C4-2B (cell line): Measurements from ENCODE around the gene PAK1.
"Not testable (repeated sequence)": the region's sequence is repeated elsewhere in the genome, so short reads cannot be mapped to it uniquely, and the experiment has no call there.

Source experiments
- H3K27ac ChIP-seq: fragments of 450-650 bp; 2 replicates; pipeline ENCODE4 v1.5.1; 2017
- ZFX ChIP-seq: fragments of 450-650 bp; IDR thresholded peaks from 2 replicates; pipeline ENCODE4 v1.6.1; 2017
- TF ChIP-seq, protein P1 (sequence below): fragments of 450-650 bp; conservative IDR thresholded peaks from 2 replicates; pipeline ENCODE4 v1.5.1; 2017; ENCODE audit warnings: mild to moderate bottlenecking

The PAK1 gene

DNA sequence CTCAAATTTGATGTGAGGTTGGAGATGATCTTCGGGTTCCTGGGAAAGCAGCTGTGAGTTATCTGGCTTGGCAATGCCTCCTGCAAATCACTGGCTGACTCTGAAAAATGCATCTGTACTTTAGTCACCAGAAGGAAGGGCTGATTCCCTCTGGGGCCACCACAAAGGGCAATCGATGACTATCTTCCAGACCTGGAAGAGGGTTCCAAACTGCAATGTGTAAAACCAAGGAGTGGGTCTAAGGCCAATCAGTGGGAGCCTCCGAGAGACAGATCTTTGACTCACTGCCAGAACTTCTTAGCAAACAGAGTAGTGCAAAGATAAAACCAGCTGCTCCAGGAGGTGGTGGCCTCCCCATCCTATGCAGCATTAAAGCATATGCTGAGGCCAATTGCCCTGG, 29.1 kb upstream of the PAK1 start:
- no peak overlapping the region for H3K27ac ChIP-seq
- no peak for TF ChIP-seq ZFX
- TF ChIP-seq, protein P1, sequence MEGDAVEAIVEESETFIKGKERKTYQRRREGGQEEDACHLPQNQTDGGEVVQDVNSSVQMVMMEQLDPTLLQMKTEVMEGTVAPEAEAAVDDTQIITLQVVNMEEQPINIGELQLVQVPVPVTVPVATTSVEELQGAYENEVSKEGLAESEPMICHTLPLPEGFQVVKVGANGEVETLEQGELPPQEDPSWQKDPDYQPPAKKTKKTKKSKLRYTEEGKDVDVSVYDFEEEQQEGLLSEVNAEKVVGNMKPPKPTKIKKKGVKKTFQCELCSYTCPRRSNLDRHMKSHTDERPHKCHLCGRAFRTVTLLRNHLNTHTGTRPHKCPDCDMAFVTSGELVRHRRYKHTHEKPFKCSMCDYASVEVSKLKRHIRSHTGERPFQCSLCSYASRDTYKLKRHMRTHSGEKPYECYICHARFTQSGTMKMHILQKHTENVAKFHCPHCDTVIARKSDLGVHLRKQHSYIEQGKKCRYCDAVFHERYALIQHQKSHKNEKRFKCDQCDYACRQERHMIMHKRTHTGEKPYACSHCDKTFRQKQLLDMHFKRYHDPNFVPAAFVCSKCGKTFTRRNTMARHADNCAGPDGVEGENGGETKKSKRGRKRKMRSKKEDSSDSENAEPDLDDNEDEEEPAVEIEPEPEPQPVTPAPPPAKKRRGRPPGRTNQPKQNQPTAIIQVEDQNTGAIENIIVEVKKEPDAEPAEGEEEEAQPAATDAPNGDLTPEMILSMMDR = no peak

DNA sequence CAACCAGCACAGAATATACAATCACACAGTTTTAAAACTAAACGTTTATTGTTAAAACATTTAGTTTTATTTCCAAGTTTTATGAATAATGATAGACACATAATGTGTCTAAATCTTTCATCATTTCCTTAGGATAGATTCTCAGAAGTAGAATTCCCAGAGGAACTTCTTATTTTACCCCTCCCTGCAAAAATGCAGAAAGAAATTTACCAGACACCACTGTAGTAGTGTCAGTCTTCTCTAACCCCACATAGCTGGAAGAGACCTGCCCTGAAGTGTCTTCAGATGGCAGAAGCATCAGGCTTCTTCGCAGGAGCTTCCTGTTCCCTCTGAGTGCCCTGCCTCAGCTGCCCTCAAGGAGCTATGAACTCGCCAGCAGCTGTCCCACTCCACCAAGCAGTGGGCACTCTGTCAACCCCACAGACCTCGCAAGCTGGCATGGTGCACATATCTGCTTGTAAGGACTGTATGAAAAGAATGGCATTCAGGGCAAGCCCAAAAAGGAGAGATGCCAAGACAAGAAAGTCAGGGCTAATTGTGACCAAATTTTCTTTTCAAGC, 28.5 kb upstream of the PAK1 start:
- H3K27ac ChIP-seq = no peak overlapping the region
- no peak for TF ChIP-seq ZFX
- TF ChIP-seq, protein P1 = no peak

GRCh38 chr11:77501758-77502157, 27.9 kb upstream of the PAK1 start:
- H3K27ac ChIP-seq = no peak overlapping the region
- TF ChIP-seq, protein P1 = no peak
- TF ChIP-seq ZFX = no peak

- TF ChIP-seq, protein P1 = no peak
- TF ChIP-seq ZFX = no peak
- no peak overlapping the region for H3K27ac ChIP-seq
Measured at GRCh38 chr11:77497368-77497767, 23.5 kb upstream of the PAK1 start.

- TF ChIP-seq, protein P1 = no peak
- no peak for TF ChIP-seq ZFX
Measured at GRCh38 chr11:77495526-77495925, 21.6 kb upstream of the PAK1 start.

DNA sequence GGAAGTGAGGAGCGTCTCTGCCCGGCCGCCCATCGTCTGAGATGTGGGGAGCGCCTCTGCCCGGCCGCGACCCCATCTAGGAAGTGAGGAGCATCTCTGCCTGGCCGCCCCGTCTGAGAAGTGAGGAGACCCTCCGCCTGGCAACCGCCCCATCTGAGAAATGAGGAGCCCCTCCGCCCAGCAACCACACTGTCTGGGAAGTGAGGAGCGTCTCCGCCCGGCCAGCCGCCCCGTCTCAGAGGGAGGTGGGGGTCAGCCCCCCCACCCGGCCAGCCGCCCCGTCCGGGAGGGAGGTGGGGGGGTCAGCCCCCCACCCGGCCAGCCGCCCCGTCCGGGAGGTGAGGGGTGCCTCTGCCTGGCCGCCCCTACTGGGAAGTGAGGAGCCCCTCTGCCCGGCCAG, 16.1 kb upstream of the PAK1 start:
- not testable (repeated sequence) for H3K27ac ChIP-seq

More at GRCh38 chr11:77495526-77495925, 21.6 kb upstream of the PAK1 start:
- no peak overlapping the region for H3K27ac ChIP-seq

GRCh38 chr11:77487790-77488189, 13.9 kb upstream of the PAK1 start:
- TF ChIP-seq ZFX = no peak
- TF ChIP-seq, protein P1 = no peak
- no peak overlapping the region for H3K27ac ChIP-seq

GRCh38 chr11:77479746-77480352, 6.0 kb upstream of the PAK1 start:
- no peak overlapping the region for H3K27ac ChIP-seq
- no peak for TF ChIP-seq ZFX
- TF ChIP-seq, protein P1 = no peak
